GM23338 (cell line): Measurements from ENCODE around the gene HKDC1. TPM values are rescaled to one million over a fixed set of nuclear protein-coding genes. Genes with fewer than 3 reads are reported as not detected.

Experiments
- ATAC-seq: fragments of 200-7000 bp; cut with Tn5 transposase; 3 replicates; pipeline ENCODE4 v1.9.1; 2020
- DNase-seq: peaks from one replicate; pipeline ENCODE4 v3.0.0-alpha.2; 2015; ENCODE audit warnings: low spot score
- H2AFZ ChIP-seq: fragments of 200-600 bp; sonication (generic); 2 replicates; pipeline ENCODE4 v1.8.0; 2016; ENCODE audit warnings: antibody characterized with exemption, mild to moderate bottlenecking, moderate library complexity
- H3F3A ChIP-seq: fragments of 200-600 bp; sonication (generic); replicated peaks from 2 replicates; pipeline ENCODE4 v1.8.0; 2017; ENCODE audit warnings: antibody characterized with exemption, mixed run types, low read depth
- H3K27ac ChIP-seq: fragments of 200-600 bp; sonication (generic); 2 replicates; pipeline ENCODE4 v1.6.1; 2016; ENCODE audit warnings: low read depth
- H3K27me3 ChIP-seq: fragments of 200-600 bp; sonication (generic); 2 replicates; pipeline ENCODE4 v1.8.0; 2016; ENCODE audit warnings: mild to moderate bottlenecking, mixed run types, moderate library complexity; ENCODE audit not compliant: insufficient read depth
- H3K36me3 ChIP-seq: fragments of 200-600 bp; sonication (generic); 2 replicates; pipeline ENCODE4 v1.8.0; 2016; ENCODE audit warnings: mild to moderate bottlenecking; ENCODE audit not compliant: insufficient read depth
- H3K4me1 ChIP-seq: fragments of 200-600 bp; sonication (generic); 2 replicates; pipeline ENCODE4 v1.8.0; 2016; ENCODE audit warnings: mild to moderate bottlenecking, moderate library complexity; ENCODE audit not compliant: insufficient read depth
- H3K4me2 ChIP-seq: fragments of 200-600 bp; sonication (generic); 2 replicates; pipeline ENCODE4 v1.7.1; 2017; ENCODE audit warnings: mixed run types
- H3K4me3 ChIP-seq: fragments of 200-600 bp; sonication (generic); 2 replicates; pipeline ENCODE4 v1.6.1; 2016; ENCODE audit warnings: mixed run types
- H3K79me2 ChIP-seq: fragments of 200-600 bp; sonication (generic); replicated peaks from 2 replicates; pipeline ENCODE4 v1.8.0; 2017; ENCODE audit warnings: mild to moderate bottlenecking; ENCODE audit not compliant: insufficient read depth
- H3K9me2 ChIP-seq: fragments of 200-600 bp; sonication (generic); 2 replicates; pipeline ENCODE4 v1.8.0; 2017; ENCODE audit not compliant: insufficient read depth
- H4K20me1 ChIP-seq: fragments of 200-600 bp; sonication (generic); replicated peaks from 2 replicates; pipeline ENCODE4 v1.8.0; 2017; ENCODE audit warnings: mild to moderate bottlenecking; ENCODE audit not compliant: insufficient read depth
- H3K27ac Mint-ChIP-seq: 2 replicates; pipeline ENCODE4 v1.8.0; 2020; ENCODE audit warnings: inconsistent platforms, mild to moderate bottlenecking, moderate library complexity, mixed read lengths
- H3K27me3 Mint-ChIP-seq: 3 replicates; pipeline ENCODE4 v1.8.0; 2022; ENCODE audit warnings: low read depth, mild to moderate bottlenecking, moderate library complexity, mixed read lengths, inconsistent platforms; ENCODE audit not compliant: insufficient read depth, poor library complexity
- H3K36me3 Mint-ChIP-seq: 3 replicates; pipeline ENCODE4 v1.8.0; 2021; ENCODE audit warnings: low read depth, mild to moderate bottlenecking, inconsistent platforms, moderate library complexity, mixed read lengths
- H3K4me1 Mint-ChIP-seq: 3 replicates; pipeline ENCODE4 v1.8.0; 2020; ENCODE audit warnings: mild to moderate bottlenecking, inconsistent platforms, mixed read lengths
- H3K4me3 Mint-ChIP-seq: 3 replicates; pipeline ENCODE4 v1.8.0; 2021; ENCODE audit warnings: moderate library complexity, mild to moderate bottlenecking, inconsistent platforms, mixed read lengths
- H3K9me3 Mint-ChIP-seq: 3 replicates; pipeline ENCODE4 v1.8.0; 2020; ENCODE audit warnings: moderate library complexity, mild to moderate bottlenecking, inconsistent platforms, mixed read lengths
- CTCF ChIP-seq, 2 experiments: fragments of 200-600 bp in 1 of 2; sonication (generic) in 1 of 2; conservative IDR thresholded peaks; 2 replicates each; pipeline versions ENCODE4 v1.5.1 to v1.6.1; 2016 to 2017; ENCODE audit warnings: antibody characterized with exemption in 2 of 2, low read depth in 2 of 2, mild to moderate bottlenecking in 2 of 2, moderate library complexity in 1 of 2
- ETS1 ChIP-seq: IDR thresholded peaks from 2 replicates; pipeline ENCODE4 v1.6.1; 2016; ENCODE audit warnings: antibody characterized with exemption
- EZH2 ChIP-seq: fragments of 200-600 bp; sonication (generic); IDR thresholded peaks from one replicate; pipeline ENCODE4 v1.8.0; 2017; ENCODE audit warnings: antibody characterized with exemption, mild to moderate bottlenecking, low read depth; ENCODE audit not compliant: unreplicated experiment
- EZH2phosphoT487 ChIP-seq: fragments of 200-600 bp; sonication (generic); IDR thresholded peaks from one replicate; pipeline ENCODE4 v1.8.1; 2018; ENCODE audit warnings: antibody characterized with exemption; ENCODE audit not compliant: unreplicated experiment
- JUNB ChIP-seq: IDR thresholded peaks from one replicate; pipeline ENCODE4 v1.6.1; 2016; ENCODE audit warnings: antibody characterized with exemption; ENCODE audit not compliant: unreplicated experiment
- NANOG ChIP-seq: IDR thresholded peaks from 2 replicates; pipeline ENCODE4 v1.6.1; 2016; ENCODE audit warnings: antibody characterized with exemption, borderline replicate concordance
- POLR2AphosphoS5 ChIP-seq: IDR thresholded peaks from 2 replicates; pipeline ENCODE4 v1.6.1; 2016; ENCODE audit warnings: antibody characterized with exemption, low read depth
- REST ChIP-seq: IDR thresholded peaks from one replicate; pipeline ENCODE4 v1.6.1; 2018; ENCODE audit warnings: antibody characterized with exemption; ENCODE audit not compliant: unreplicated experiment
- STAT1 ChIP-seq: IDR thresholded peaks from one replicate; pipeline ENCODE4 v1.6.1; 2016; ENCODE audit warnings: antibody characterized with exemption; ENCODE audit not compliant: unreplicated experiment
- ZNF331 ChIP-seq: fragments of 250-450 bp; sonication (Bioruptor Pico); IDR thresholded peaks from 2 replicates; pipeline ENCODE4 v1.5.0; 2020; ENCODE audit warnings: low read depth, mild to moderate bottlenecking, moderate library complexity
- ZNF462 ChIP-seq: fragments of 250-450 bp; sonication (Bioruptor Pico); IDR thresholded peaks from 2 replicates; pipeline ENCODE4 v1.5.0; 2020; ENCODE audit warnings: mild to moderate bottlenecking, moderate library complexity
- polyA plus RNA-seq: library from polyadenylated mRNA; unstranded; fragments of >200 nt; fragmentation: Nextera tagmentation; extraction: Ambion mirVana; gene quantifications from 2 replicates; pipeline ENCODE4 v1.2.1, GENCODE V29; 2016
- total RNA-seq: library from RNA; depleted of rRNA; stranded (reverse); fragments of >200 nt; shearing (Covaris generic); gene quantifications from 2 replicates; pipeline ENCODE4 v1.2.3, GENCODE V29; 2014

Gene HKDC1
- total and polyA plus RNA-seq, 2 experiments from 2014 or later, result 0.03 TPM; not detected in 1

GRCh38 chr10:69248117-69248730, 28.1 kb downstream of the HKDC1 start (continued):
- TF ChIP-seq REST (no peak), EZH2phosphoT487 (no peak), EZH2 (no peak)

GRCh38 chr10:69250041-69250440, 29.9 kb downstream of the HKDC1 start:
- H3K36me3 ChIP-seq, result no peaks in the 10 kb centered on the region
- H3K4me1 ChIP-seq, result no peaks in the 10 kb centered on the region
- H3F3A ChIP-seq, result no peaks in the 10 kb centered on the region
- H3K79me2 ChIP-seq, result no peaks in the 10 kb centered on the region
- H3K4me3 Mint-ChIP-seq, result no peak overlapping the region
- H3K27me3 ChIP-seq, result no peaks in the 10 kb centered on the region
- H3K4me3 ChIP-seq, result no peak overlapping the region
- DNase-seq (no peak), ATAC-seq (no peak)
- H3K4me1 Mint-ChIP-seq, result no peaks in the 10 kb centered on the region
- no peaks in the 10 kb centered on the region for H3K27me3 Mint-ChIP-seq
- H3K27ac Mint-ChIP-seq, result no peak overlapping the region; the same call in 1 of the 2 replicates
- H3K27ac ChIP-seq, result no peak overlapping the region
- H3K9me2 ChIP-seq, result no peaks in the 10 kb centered on the region
- H3K9me3 Mint-ChIP-seq, result no peaks in the 10 kb centered on the region
- no peak overlapping the region for H3K4me2 ChIP-seq
- H4K20me1 ChIP-seq, result no peaks in the 10 kb centered on the region
- peak overlapping the region; percentile 72 for H2AFZ ChIP-seq
- no peaks in the 10 kb centered on the region for H3K36me3 Mint-ChIP-seq
- no peak for TF ChIP-seq ZNF462 (CRISPR knock-in tag)
- no peak for TF ChIP-seq CTCF (conservative IDR thresholded peaks at IDR 0.05; ENCODE audit: low read depth in 2 of 2)
- no peak for TF ChIP-seq POLR2AphosphoS5
- no peak for TF ChIP-seq ETS1
- TF ChIP-seq STAT1, result no peak
- no peak for TF ChIP-seq EZH2phosphoT487
- no peak for TF ChIP-seq JUNB
- no peak for TF ChIP-seq NANOG
- TF ChIP-seq EZH2, result no peak
- TF ChIP-seq ZNF331 (CRISPR knock-in tag), result no peak
